Vagina (tissue), 2 donors: ENCODE measurements around the gene PPY. TPM values are rescaled to one million over a fixed set of nuclear protein-coding genes. Genes with fewer than 3 reads are reported as not detected.

Experiments used
- DNase-seq, 2 donors: peaks; one replicate each; pipeline ENCODE4 v3.0.0-alpha.2; 2017; ENCODE audit errors: extremely low spot score in 2 of 2
- H3K27ac ChIP-seq: fragments of 200-600 bp; sonication (generic); one replicate; pipeline ENCODE4 v1.5.1; 2019
- H3K27me3 ChIP-seq: fragments of 200-600 bp; sonication (generic); one replicate; pipeline ENCODE4 v1.5.1; 2019
- H3K36me3 ChIP-seq, 2 donors: fragments of 200-600 bp; sonication (generic); one replicate each; pipeline ENCODE4 v1.5.1; 2017 to 2019
- H3K4me1 ChIP-seq: fragments of 200-600 bp; sonication (generic); one replicate; pipeline ENCODE4 v1.5.1; 2019
- H3K4me3 ChIP-seq, 2 donors: fragments of 200-600 bp; sonication (generic); 1 replicate in 1 of 2; 2 replicates in 1 of 2; pipeline ENCODE4 v1.5.1; 2016 to 2019
- H3K9me3 ChIP-seq: fragments of 200-600 bp; sonication (generic); one replicate; pipeline ENCODE4 v1.5.1; 2019
- CTCF ChIP-seq, 3 experiments: fragments of 450-650 bp in 2 of 3; fragments of 200-600 bp in 1 of 3; sonication (generic) in 1 of 3; IDR thresholded peaks; one replicate each; pipeline ENCODE4 v1.5.1; 2017 to 2019; ENCODE audit warnings: antibody characterized with exemption in 3 of 3, mild to moderate bottlenecking in 2 of 3, moderate library complexity in 2 of 3
- POLR2A ChIP-seq, 2 donors: fragments of 450-650 bp; IDR thresholded peaks; one replicate each; pipeline ENCODE4 v1.6.1; 2017; ENCODE audit warnings: antibody characterized with exemption in 2 of 2, mild to moderate bottlenecking in 2 of 2, moderate library complexity in 2 of 2
- POLR2AphosphoS5 ChIP-seq, 2 donors: sonication (generic); formaldehyde crosslinking; IDR thresholded peaks; one replicate each; pipeline ENCODE4 v1.9.0; 2017; ENCODE audit warnings: antibody characterized with exemption in 2 of 2, mild to moderate bottlenecking in 2 of 2, low read depth in 1 of 2; ENCODE audit not compliant: insufficient read depth in 1 of 2
- intact Hi-C: fragments of 100-400 bp; cut with DNase I; formaldehyde crosslinking; loops from one replicate; pipeline ENCODE4 v1.15.1; 2023
- total RNA-seq: library from RNA; depleted of rRNA; stranded (reverse); fragments of >200 nt; gene quantifications from one replicate; pipeline ENCODE4 v1.2.3, GENCODE V29; 2016

PPY gene
- total RNA-seq, 1 donor from 2014 or later, result not detected

- intact Hi-C loops, result no loop called here
These were observed 16.6 kb upstream of the PPY start for GRCh38 chr17:43958748-43959352.

GRCh38 chr17:43956222-43956621 is 13.9 kb upstream of the PPY start:
- no peak overlapping the region for H3K27ac ChIP-seq
- no peaks in the 10 kb centered on the region for H3K27me3 ChIP-seq

More at GRCh38 chr17:43958748-43959352, 16.6 kb upstream of the PPY start:
- no peaks in the 10 kb centered on the region for H3K4me1 ChIP-seq
- H3K36me3 ChIP-seq, result no peaks in the 10 kb centered on the region
- no peak overlapping the region for H3K4me3 ChIP-seq
- H3K9me3 ChIP-seq, result no peaks in the 10 kb centered on the region
- no peak overlapping the region for H3K27ac ChIP-seq
- TF ChIP-seq CTCF (IDR thresholded peaks at IDR 0.05) (no peak), POLR2A (IDR thresholded peaks at IDR 0.05) (no peak)
- no peak for DNase-seq
- H3K27me3 ChIP-seq, result no peaks in the 10 kb centered on the region

GRCh38 chr17:43953746-43954145 is 11.5 kb upstream of the PPY start, which contains the start of gene PYY:
PYY (minus strand) TSS chr17:43953940; CDS start chr17:43953483, 457 bp downstream.
- no peak for DNase-seq
- Histone ChIP-seq H3K9me3 (no peaks in the 10 kb centered on the region), H3K4me1 (peaks cover 10% of the 10 kb centered on the region), H3K4me3 (no peak within 1 kb of the TSS), H3K36me3 (no peaks in the 10 kb centered on the region), H3K27ac (no peak within 1 kb of the TSS), H3K27me3 (peaks cover 4% of the 10 kb centered on the region)
- intact Hi-C loops, result no loop called here
- no peak for TF ChIP-seq POLR2AphosphoS5 (IDR thresholded peaks at IDR 0.05; ENCODE audit: insufficient read depth in 1 of 2, low read depth in 1 of 2)
- no peak for TF ChIP-seq POLR2A (IDR thresholded peaks at IDR 0.05)
- TF ChIP-seq CTCF (IDR thresholded peaks at IDR 0.05), result no peak

More at GRCh38 chr17:43956222-43956621, 13.9 kb upstream of the PPY start:
- H3K36me3 ChIP-seq, result no peaks in the 10 kb centered on the region
- H3K4me1 ChIP-seq, result peaks cover 10% of the 10 kb centered on the region
- intact Hi-C loops, result no loop called here
- no peak for DNase-seq
- TF ChIP-seq POLR2AphosphoS5 (IDR thresholded peaks at IDR 0.05; ENCODE audit: insufficient read depth in 1 of 2, low read depth in 1 of 2) (no peak), CTCF (IDR thresholded peaks at IDR 0.05) (no peak), POLR2A (IDR thresholded peaks at IDR 0.05) (no peak)
- H3K9me3 ChIP-seq, result no peaks in the 10 kb centered on the region
- no peak overlapping the region for H3K4me3 ChIP-seq

- Histone ChIP-seq H3K4me3 (no peak overlapping the region), H3K27me3 (peaks cover 4% of the 10 kb centered on the region), H3K36me3 (no peaks in the 10 kb centered on the region), H3K27ac (no peak overlapping the region), H3K9me3 (no peaks in the 10 kb centered on the region), H3K4me1 (peaks cover 10% of the 10 kb centered on the region)
- intact Hi-C loops, result no loop called here
- TF ChIP-seq POLR2AphosphoS5 (IDR thresholded peaks at IDR 0.05; ENCODE audit: insufficient read depth in 1 of 2, low read depth in 1 of 2), result no peak
- DNase-seq, result no peak
These were observed 10.7 kb upstream of the PPY start for GRCh38 chr17:43952724-43953666.

- Histone ChIP-seq H3K4me1 (peaks cover 10% of the 10 kb centered on the region), H3K27me3 (peaks cover 4% of the 10 kb centered on the region), H3K4me3 (no peak overlapping the region), H3K36me3 (no peaks in the 10 kb centered on the region), H3K9me3 (no peaks in the 10 kb centered on the region), H3K27ac (no peak overlapping the region)
- intact Hi-C loops, result no loop called here
- TF ChIP-seq CTCF (IDR thresholded peaks at IDR 0.05) (no peak), POLR2AphosphoS5 (IDR thresholded peaks at IDR 0.05; ENCODE audit: insufficient read depth in 1 of 2, low read depth in 1 of 2) (no peak), POLR2A (IDR thresholded peaks at IDR 0.05) (no peak)
- no peak for DNase-seq
These were observed 10.1 kb upstream of the PPY start for GRCh38 chr17:43952351-43952723.
